Spleen (tissue), 11 donors: Measurements from ENCODE around the gene TNS2. TPM values are rescaled to one million over a fixed set of nuclear protein-coding genes. Genes with fewer than 3 reads are reported as not detected.

Source experiments
- DNase-seq: peaks from one replicate; pipeline ENCODE4 v3.0.0-alpha.2; 2020
- H3K27ac ChIP-seq, 8 donors: fragments of 200-600 bp; sonication (generic) in 7 of 8; 1 replicate in 4 of 8; 2 replicates in 4 of 8; pipeline versions ENCODE4 v1.5.0 to v1.8.0; 2016 to 2021; ENCODE audit warnings: inconsistent platforms in 4 of 8, mild to moderate bottlenecking in 4 of 8, moderate library complexity in 1 of 8
- H3K27me3 ChIP-seq, 7 donors: fragments of 200-600 bp; sonication (generic) in 6 of 7; replicated peaks in 1 of 7; 1 replicate in 4 of 7; 2 replicates in 3 of 7; pipeline versions ENCODE4 v1.5.0 to v1.8.0; 2016 to 2021; ENCODE audit warnings: inconsistent platforms in 3 of 7, mild to moderate bottlenecking in 1 of 7
- H3K36me3 ChIP-seq, 6 donors: fragments of 200-600 bp; sonication (generic) in 5 of 6; 1 replicate in 4 of 6; 2 replicates in 2 of 6; pipeline versions ENCODE4 v1.5.0 to v1.8.0; 2016 to 2021; ENCODE audit warnings: inconsistent platforms in 2 of 6
- H3K4me1 ChIP-seq, 6 donors: fragments of 200-600 bp; sonication (generic) in 5 of 6; 1 replicate in 3 of 6; 2 replicates in 3 of 6; pipeline versions ENCODE4 v1.5.0 to v1.8.0; 2016 to 2021; ENCODE audit warnings: inconsistent platforms in 3 of 6
- H3K4me3 ChIP-seq, 8 donors: fragments of 200-600 bp; sonication (generic) in 7 of 8; 1 replicate in 4 of 8; 2 replicates in 4 of 8; pipeline versions ENCODE4 v1.5.0 to v1.8.0; 2016 to 2021; ENCODE audit warnings: inconsistent platforms in 4 of 8, mild to moderate bottlenecking in 4 of 8, moderate library complexity in 2 of 8
- H3K9me3 ChIP-seq, 8 donors: fragments of 200-600 bp; sonication (generic) in 7 of 8; 1 replicate in 4 of 8; 2 replicates in 4 of 8; pipeline versions ENCODE4 v1.5.0 to v1.8.0; 2016 to 2021; ENCODE audit warnings: inconsistent platforms in 4 of 8
- CTCF ChIP-seq, 11 experiments: fragments of 200-600 bp in 7 of 11; fragments of 450-650 bp in 4 of 11; sonication (generic) in 4 of 11; IDR thresholded peaks in 8 of 11; conservative IDR thresholded peaks in 3 of 11; 1 replicate in 7 of 11; 2 replicates in 4 of 11; pipeline versions ENCODE4 v1.4.0 to v1.8.0; 2016 to 2021; ENCODE audit warnings: antibody characterized with exemption in 11 of 11, inconsistent platforms in 4 of 11, mild to moderate bottlenecking in 1 of 11
- POLR2A ChIP-seq, 3 donors: fragments of 450-650 bp; IDR thresholded peaks; one replicate each; pipeline ENCODE4 v1.5.1; 2017; ENCODE audit warnings: antibody characterized with exemption in 3 of 3, mild to moderate bottlenecking in 1 of 3
- POLR2AphosphoS5 ChIP-seq, 3 donors: sonication (generic); formaldehyde crosslinking; IDR thresholded peaks; one replicate each; pipeline ENCODE4 v1.5.1; 2017; ENCODE audit warnings: antibody characterized with exemption in 3 of 3
- WGBS, 5 donors: extraction: QIAGEN DNeasy Blood & Tissue Kit in 3 of 5; methylation state at CpG; one replicate each; pipeline versions ENCODE4 v1.1.5 to v1.1.7; 2013 to 2018; 5-methylcytosine and 5-hydroxymethylcytosine counted together
- intact Hi-C: fragments of 100-400 bp; cut with DNase I; formaldehyde crosslinking; loops from one replicate; pipeline ENCODE4 v1.15.0; 2023; ENCODE audit warnings: low total_unique reads
- polyA plus RNA-seq, 3 donors: library from polyadenylated mRNA; stranded (reverse); fragments of 200-250 nt; gene quantifications; one replicate each; pipeline ENCODE4 v1.2.1, GENCODE V29; 2013
- total RNA-seq, 7 donors: library from RNA; depleted of rRNA in 3 of 7; stranded (reverse); fragments of >200 nt in 3 of 7; fragmentation: NEBNext Ultra II Directional in 4 of 7; extraction: Animal tissue kit (Norgen Biotek cat#: 25700) in 4 of 7; gene quantifications; one replicate each; pipeline versions ENCODE4 v1.1.0 to v1.2.1, GENCODE V29; 2016 to 2021
- donor health status: healthy with polysubstance abuse.
- donor health status: DM: no; HTN: no; CAD: no; lungs with moderate emphysema.
- donor health status: DM: no; HTN: no; CAD: no.
- donor health status: Bipolar disorder and iron deficiency.
- donor health status: healthy.
- donor health status: DM: no; HTN: no; CAD: no.
- donor health status: DM: yes; HTN: yes; CAD: no.

TNS2 gene
- total and polyA plus RNA-seq, 10 donors = 36.6 to 301 (median 162) TPM

- H3K9me3 ChIP-seq = no peaks in the 10 kb centered on the region
- no peak for DNase-seq
- TF ChIP-seq POLR2AphosphoS5 (IDR thresholded peaks at IDR 0.05) = peak; percentile 54 to 75 (median 66)
- no peak for TF ChIP-seq POLR2A (IDR thresholded peaks at IDR 0.05)
- TF ChIP-seq CTCF (IDR thresholded peaks at IDR 0.05 in 8 of 11, conservative IDR thresholded peaks at IDR 0.05 in 3 of 11) = peak in 5 of 11 experiments; percentile 5 to 33 (median 24)
- intact Hi-C loops = no loop called here
- H3K4me1 ChIP-seq = peaks cover 23 to 92% (median 61%) of the 10 kb centered on the region in 6 donors
- peak overlapping the region; percentile 44 to 78 (median 63) for H3K4me3 ChIP-seq
- H3K27ac ChIP-seq = peak overlapping the region; percentile 77 to 94 (median 89)
- peaks cover 0 to under 1% (median 0%) of the 10 kb centered on the region in 7 donors for H3K27me3 ChIP-seq
- peaks cover 0 to 34% (median 3%) of the 10 kb centered on the region in 6 donors for H3K36me3 ChIP-seq
- WGBS, 5 donors = 43 to 61% (median 54%) methylated on average over 8 to 11 of the region's 11 CpGs
Measured at GRCh38 chr12:53051058-53051880, 1.4 kb downstream of the TNS2 start.

GRCh38 chr12:53051881-53052412 lies 2.1 kb downstream of the TNS2 start:
- H3K27me3 ChIP-seq = no peaks in the 10 kb centered on the region
- intact Hi-C loops = no loop called here
- H3K27ac ChIP-seq = peak overlapping the region; percentile 41 to 94 (median 89)
- DNase-seq = no peak
- H3K9me3 ChIP-seq = no peaks in the 10 kb centered on the region
- WGBS, 5 donors = 44 to 78% (median 60%) methylated on average over 2 to 7 of the region's 7 CpGs
- peaks cover 0 to 40% (median 4%) of the 10 kb centered on the region in 6 donors for H3K36me3 ChIP-seq
- TF ChIP-seq POLR2AphosphoS5 (IDR thresholded peaks at IDR 0.05) (no peak), POLR2A (IDR thresholded peaks at IDR 0.05) (no peak), CTCF (IDR thresholded peaks at IDR 0.05 in 8 of 11, conservative IDR thresholded peaks at IDR 0.05 in 3 of 11) (no peak)
- H3K4me3 ChIP-seq = peak overlapping the region; percentile 13 to 78 (median 63)
- peaks cover 21 to 93% (median 57%) of the 10 kb centered on the region in 6 donors for H3K4me1 ChIP-seq

- H3K4me1 ChIP-seq = peaks cover 21 to 98% (median 58%) of the 10 kb centered on the region in 6 donors
- peak overlapping the region; percentile 68 to 94 (median 89) for H3K27ac ChIP-seq
- H3K9me3 ChIP-seq = no peaks in the 10 kb centered on the region
- WGBS, 5 donors = 46 to 74% (median 63%) methylated on average over 9 to 11 of the region's 11 CpGs
- TF ChIP-seq POLR2AphosphoS5 (IDR thresholded peaks at IDR 0.05) (peak; percentile 63 to 79 (median 65)), POLR2A (IDR thresholded peaks at IDR 0.05) (no peak)
- H3K27me3 ChIP-seq = no peaks in the 10 kb centered on the region
- DNase-seq = no peak
- H3K4me3 ChIP-seq = peak overlapping the region in 6 of 8 donors; percentile 59 to 78 (median 67)
- intact Hi-C loops = no loop called here
- H3K36me3 ChIP-seq = peaks cover 0 to 47% (median 7%) of the 10 kb centered on the region in 6 donors
Measured at GRCh38 chr12:53052419-53053217, 2.8 kb downstream of the TNS2 start.
